NT2/D1 (cell line): ENCODE data around the gene PPP1R7.
A peak's percentile ranks its signal among the peaks of the same experiment; 100 is the strongest.

ENCODE experiments used
- DNase-seq: peaks from one replicate; pipeline ENCODE4 v3.0.0-alpha.2; 2011; ENCODE audit warnings: low read depth, low spot score
- H3K27me3 ChIP-seq: 2 replicates; pipeline ENCODE4 v1.6.0; 2011; ENCODE audit warnings: mild to moderate bottlenecking; ENCODE audit not compliant: insufficient read length, insufficient read depth
- H3K36me3 ChIP-seq: 2 replicates; pipeline ENCODE4 v1.6.1; 2011; ENCODE audit warnings: mild to moderate bottlenecking, low read length, mixed read lengths; ENCODE audit not compliant: insufficient read depth, insufficient read length
- H3K4me1 ChIP-seq: 2 replicates; pipeline ENCODE4 v1.5.1; 2011; ENCODE audit not compliant: insufficient read depth, insufficient read length
- H3K4me3 ChIP-seq: 2 replicates; pipeline ENCODE4 v1.5.1; 2011; ENCODE audit warnings: low read depth; ENCODE audit not compliant: insufficient read length
- H3K9ac ChIP-seq: 2 replicates; pipeline ENCODE4 v1.6.0; 2011; ENCODE audit warnings: low read depth; ENCODE audit not compliant: insufficient read length
- H3K9me3 ChIP-seq: 2 replicates; pipeline ENCODE4 v1.5.1; 2011; ENCODE audit warnings: mild to moderate bottlenecking, low read length; ENCODE audit not compliant: insufficient read depth
- SUZ12 ChIP-seq: IDR thresholded peaks from 2 replicates; pipeline ENCODE4 v1.6.1; 2011; ENCODE audit not compliant: insufficient read length, insufficient read depth; ENCODE audit errors: extremely low read depth
- YY1 ChIP-seq: IDR thresholded peaks from 2 replicates; pipeline ENCODE4 v1.6.1; 2011; ENCODE audit not compliant: insufficient read length, insufficient read depth
- ZNF274 ChIP-seq: IDR thresholded peaks from 2 replicates; pipeline ENCODE4 v1.6.1; 2011; ENCODE audit warnings: mild to moderate bottlenecking, low read depth, low read length

Gene PPP1R7

GRCh38 chr2:241224018-241224850 is 74.0 kb downstream of the PPP1R7 start:
- no peak for DNase-seq
- H3K4me3 ChIP-seq, result no peak overlapping the region
- TF ChIP-seq SUZ12 (no peak), ZNF274 (no peak), YY1 (no peak)
- H3K27me3 ChIP-seq, result no peaks in the 10 kb centered on the region
- H3K36me3 ChIP-seq, result peaks cover 45% of the 10 kb centered on the region
- peak overlapping the region; percentile 39 for H3K9ac ChIP-seq
- H3K9me3 ChIP-seq, result no peaks in the 10 kb centered on the region
- H3K4me1 ChIP-seq, result peaks cover 17% of the 10 kb centered on the region

- Histone ChIP-seq H3K9me3 (no peaks in the 10 kb centered on the region), H3K4me1 (peaks cover 17% of the 10 kb centered on the region), H3K9ac (no peak overlapping the region), H3K27me3 (no peaks in the 10 kb centered on the region), H3K4me3 (no peak overlapping the region), H3K36me3 (peaks cover 52% of the 10 kb centered on the region)
- no peak for DNase-seq
- TF ChIP-seq YY1, result no peak
- TF ChIP-seq SUZ12, result no peak
- no peak for TF ChIP-seq ZNF274
Measured at GRCh38 chr2:241224851-241225438, 74.7 kb downstream of the PPP1R7 start.

GRCh38 chr2:241225545-241225944 is 75.3 kb downstream of the PPP1R7 start:
- DNase-seq, result no peak
- Histone ChIP-seq H3K4me3 (no peak overlapping the region), H3K36me3 (peaks cover 58% of the 10 kb centered on the region), H3K9ac (no peak overlapping the region), H3K27me3 (no peaks in the 10 kb centered on the region), H3K4me1 (peaks cover 17% of the 10 kb centered on the region), H3K9me3 (no peaks in the 10 kb centered on the region)
- no peak for TF ChIP-seq YY1
- TF ChIP-seq ZNF274, result no peak
- no peak for TF ChIP-seq SUZ12

- Histone ChIP-seq H3K9ac (no peak overlapping the region), H3K4me3 (no peak overlapping the region), H3K27me3 (no peaks in the 10 kb centered on the region), H3K36me3 (peaks cover 62% of the 10 kb centered on the region), H3K4me1 (peaks cover 17% of the 10 kb centered on the region), H3K9me3 (no peaks in the 10 kb centered on the region)
- TF ChIP-seq SUZ12 (no peak), YY1 (no peak), ZNF274 (no peak)
- no peak for DNase-seq
Measured at GRCh38 chr2:241225983-241226382, 75.7 kb downstream of the PPP1R7 start.

- H3K4me3 ChIP-seq, result no peak overlapping the region
- no peak for DNase-seq
- H3K27me3 ChIP-seq, result no peaks in the 10 kb centered on the region
- H3K9ac ChIP-seq, result no peak overlapping the region
- H3K9me3 ChIP-seq, result no peaks in the 10 kb centered on the region
- peaks cover 72% of the 10 kb centered on the region for H3K36me3 ChIP-seq
- no peak for TF ChIP-seq ZNF274
- TF ChIP-seq SUZ12, result no peak
- H3K4me1 ChIP-seq, result peaks cover 17% of the 10 kb centered on the region
Measured at GRCh38 chr2:241226723-241227572, 76.7 kb downstream of the PPP1R7 start.

- TF ChIP-seq YY1, result no peak
- TF ChIP-seq SUZ12, result no peak
- no peaks in the 10 kb centered on the region for H3K27me3 ChIP-seq
- H3K4me3 ChIP-seq, result no peak overlapping the region
- peaks cover 17% of the 10 kb centered on the region for H3K4me1 ChIP-seq
- no peaks in the 10 kb centered on the region for H3K9me3 ChIP-seq
- no peak overlapping the region for H3K9ac ChIP-seq
- DNase-seq, result no peak
- peaks cover 78% of the 10 kb centered on the region for H3K36me3 ChIP-seq
Measured at GRCh38 chr2:241227594-241227993, 77.3 kb downstream of the PPP1R7 start.
